ENCODE results near the gene TNFRSF8.

- no peak for TF ChIP-seq CTCF (IDR thresholded peaks at IDR 0.05)
- TF ChIP-seq EZH2 (IDR thresholded peaks at IDR 0.05; ENCODE audit: borderline replicate concordance, insufficient read depth, low read depth, low read length, poor library complexity, severe bottlenecking) = no peak
These were observed 46.9 kb upstream of the TNFRSF8 start for GRCh38 chr1:12016182-12016581.
